H1 (cell line): ENCODE measurements around the gene PCCA. TPM values are rescaled to one million over a fixed set of nuclear protein-coding genes. Genes with fewer than 3 reads are reported as not detected.

Experiments
- CTCF ChIA-PET: fragments of 300-600 bp; sonication (Branson Sonifier 250); formaldehyde crosslinking; loops from one replicate; lab custom pipeline; 2021; ENCODE audit not compliant: partially characterized antibody; lab: Charles Lee
- POLR2A ChIA-PET: fragments of 300-600 bp; sonication (Branson Sonifier 250); formaldehyde crosslinking; loops from one replicate; lab custom pipeline; 2021; ENCODE audit warnings: inconsistent platforms; ENCODE audit not compliant: partially characterized antibody; lab: Charles Lee
- DNase-seq, 2 experiments: peaks; one replicate each; pipeline versions ENCODE4 v3.0.0 to v3.0.0-alpha.2; 2010 to 2022; ENCODE audit warnings: low spot score in 2 of 2, low read depth in 1 of 2, mixed read lengths in 1 of 2
- FAIRE-seq: peaks from 2 replicates; lab custom pipeline; 2011; peaks lifted over from hg19 to GRCh38; lab: Jason Lieb, UNC
- H2AFZ ChIP-seq: 2 replicates; pipeline ENCODE4 v1.8.1; 2012; ENCODE audit warnings: low read length, inconsistent platforms
- H2AK5ac ChIP-seq: 2 replicates; pipeline ENCODE4 v1.6.1; 2013; ENCODE audit warnings: low read depth, low read length
- H2BK120ac ChIP-seq: replicated peaks from 2 replicates; pipeline ENCODE3; 2013; ENCODE audit warnings: low read depth, low read length, inconsistent platforms
- H2BK12ac ChIP-seq: 2 replicates; pipeline ENCODE4 v1.6.1; 2013; ENCODE audit warnings: low read depth, low read length
- H2BK15ac ChIP-seq: 2 replicates; pipeline ENCODE4 v1.6.1; 2013; ENCODE audit warnings: low read length
- H2BK20ac ChIP-seq: 2 replicates; pipeline ENCODE4 v1.6.1; 2013; ENCODE audit warnings: low read length
- H2BK5ac ChIP-seq: 2 replicates; pipeline ENCODE4 v1.6.1; 2013; ENCODE audit warnings: low read depth, low read length
- H3K14ac ChIP-seq: 2 replicates; pipeline ENCODE4 v1.6.1; 2013; ENCODE audit warnings: inconsistent platforms; ENCODE audit not compliant: insufficient read length
- H3K18ac ChIP-seq: 2 replicates; pipeline ENCODE4 v1.6.1; 2013; ENCODE audit warnings: low read length; ENCODE audit errors: extremely low read depth
- H3K23ac ChIP-seq: 2 replicates; pipeline ENCODE4 v1.6.1; 2013; ENCODE audit warnings: inconsistent platforms; ENCODE audit not compliant: insufficient read length
- H3K23me2 ChIP-seq: 2 replicates; pipeline ENCODE4 v1.6.1; 2013; ENCODE audit warnings: low read depth, low read length
- H3K27ac ChIP-seq: 2 replicates; pipeline ENCODE4 v1.6.1; 2011; ENCODE audit warnings: low read depth, low read length, inconsistent platforms
- H3K27me3 ChIP-seq, 4 experiments: replicated peaks in 1 of 4; 1 replicate in 1 of 4; 2 replicates in 3 of 4; pipeline versions ENCODE4 v1.6.1 to v1.8.1; 2011 to 2013; ENCODE audit warnings: low read length in 3 of 4, mild to moderate bottlenecking in 3 of 4, inconsistent platforms in 2 of 4, mixed read lengths in 2 of 4, moderate library complexity in 1 of 4; ENCODE audit not compliant: control insufficient read depth in 3 of 4, insufficient read depth in 3 of 4; ENCODE audit errors: extremely low read depth in 1 of 4
- H3K36me3 ChIP-seq, 4 experiments: 2 replicates each; pipeline versions ENCODE4 v1.6.1 to v1.8.1; 2011 to 2013; ENCODE audit warnings: mild to moderate bottlenecking in 4 of 4, low read length in 3 of 4, moderate library complexity in 2 of 4, control low read depth in 1 of 4, inconsistent platforms in 1 of 4; ENCODE audit not compliant: insufficient read depth in 4 of 4, control insufficient read depth in 2 of 4
- H3K4ac ChIP-seq: replicated peaks from 2 replicates; pipeline ENCODE3; 2013; ENCODE audit warnings: low read length, low read depth, mixed read lengths, inconsistent platforms; ENCODE audit not compliant: insufficient read length
- H3K4me1 ChIP-seq, 4 experiments: replicated peaks in 1 of 4; 1 replicate in 1 of 4; 2 replicates in 3 of 4; pipeline versions ENCODE4 v1.6.1 to v1.8.1; 2011 to 2013; ENCODE audit warnings: low read length in 3 of 4, inconsistent platforms in 2 of 4, mixed read lengths in 1 of 4; ENCODE audit not compliant: insufficient read depth in 4 of 4, control insufficient read depth in 3 of 4
- H3K4me2 ChIP-seq, 2 experiments: 2 replicates each; pipeline versions ENCODE4 v1.6.1 to v1.8.1; 2011 to 2013; ENCODE audit warnings: low read depth in 2 of 2, low read length in 2 of 2, control low read depth in 1 of 2, inconsistent platforms in 1 of 2, mild to moderate bottlenecking in 1 of 2; ENCODE audit not compliant: insufficient read depth in 1 of 2
- H3K4me3 ChIP-seq, 4 experiments: fragments of 200-600, 300-600 bp in 1 of 4; sonication (generic), shearing (Covaris generic), sonication (Bioruptor Twin) in 1 of 4; 2 replicates each; pipeline versions ENCODE4 v1.5.1 to v1.8.1; 2011 to 2016; ENCODE audit warnings: low read length in 4 of 4, low read depth in 3 of 4, control low read depth in 2 of 4, inconsistent platforms in 2 of 4, mild to moderate bottlenecking in 2 of 4, mixed read lengths in 1 of 4, moderate library complexity in 1 of 4; ENCODE audit not compliant: insufficient read depth in 2 of 4; ENCODE audit errors: extremely low read depth in 1 of 4
- H3K56ac ChIP-seq: replicated peaks from 2 replicates; pipeline ENCODE3; 2013; ENCODE audit warnings: low read depth, mild to moderate bottlenecking, mixed read lengths, low read length, inconsistent platforms; ENCODE audit not compliant: insufficient read length
- H3K79me1 ChIP-seq: 2 replicates; pipeline ENCODE4 v1.6.1; 2013; ENCODE audit warnings: low read depth, low read length, control low read depth
- H3K79me2 ChIP-seq, 2 experiments: 2 replicates each; pipeline versions ENCODE4 v1.6.1 to v1.8.1; 2012 to 2013; ENCODE audit warnings: low read length in 2 of 2, mild to moderate bottlenecking in 2 of 2, inconsistent platforms in 1 of 2; ENCODE audit not compliant: insufficient read depth in 2 of 2, control insufficient read depth in 1 of 2
- H3K9ac ChIP-seq, 4 experiments: replicated peaks in 1 of 4; 1 replicate in 1 of 4; 2 replicates in 3 of 4; pipeline versions ENCODE4 v1.6.1 to v1.8.1; 2011 to 2013; ENCODE audit warnings: low read depth in 3 of 4, low read length in 3 of 4, control low read depth in 2 of 4, mild to moderate bottlenecking in 2 of 4, moderate library complexity in 2 of 4, inconsistent platforms in 1 of 4; ENCODE audit errors: extremely low read depth in 1 of 4
- H3K9me3 ChIP-seq, 2 experiments: 2 replicates each; pipeline versions ENCODE4 v1.6.1 to v1.8.1; 2012 to 2013; ENCODE audit warnings: mild to moderate bottlenecking in 2 of 2, moderate library complexity in 2 of 2, control low read depth in 1 of 2, inconsistent platforms in 1 of 2, low read depth in 1 of 2, low read length in 1 of 2, mixed read lengths in 1 of 2; ENCODE audit not compliant: insufficient read depth in 2 of 2
- H4K20me1 ChIP-seq, 2 experiments: replicated peaks in 1 of 2; 2 replicates each; pipeline versions ENCODE3 to v1.8.1; 2011 to 2013; ENCODE audit warnings: inconsistent platforms in 2 of 2, low read length in 2 of 2, mild to moderate bottlenecking in 1 of 2; ENCODE audit not compliant: insufficient read depth in 2 of 2, control insufficient read depth in 1 of 2
- H4K5ac ChIP-seq: 2 replicates; pipeline ENCODE4 v1.6.1; 2013; ENCODE audit warnings: low read length, low read depth, mixed read lengths, inconsistent platforms; ENCODE audit not compliant: insufficient read length
- H4K8ac ChIP-seq: 2 replicates; pipeline ENCODE4 v1.8.0; 2013; ENCODE audit warnings: mild to moderate bottlenecking, moderate library complexity, low read length, inconsistent platforms; ENCODE audit not compliant: insufficient read depth; ENCODE audit errors: extremely low read depth
- H4K91ac ChIP-seq: replicated peaks from 2 replicates; pipeline ENCODE3; 2013; ENCODE audit warnings: low read length, mixed read lengths, inconsistent platforms; ENCODE audit not compliant: insufficient read length
- SIRT6 ChIP-seq: IDR thresholded peaks from one replicate; pipeline ENCODE4 v1.7.1; 2012; ENCODE audit warnings: low read length, inconsistent platforms
- SIX5 ChIP-seq: IDR thresholded peaks from 2 replicates; pipeline ENCODE4 v1.6.1; 2011; ENCODE audit warnings: mild to moderate bottlenecking, low read depth, low read length
- SP1 ChIP-seq: IDR thresholded peaks from 2 replicates; pipeline ENCODE4 v1.6.1; 2011; ENCODE audit warnings: low read depth, low read length
- TCF12 ChIP-seq: IDR thresholded peaks from 2 replicates; pipeline ENCODE4 v1.6.1; 2011; ENCODE audit warnings: low read depth, mild to moderate bottlenecking, low read length
- WGBS, 2 experiments: shearing (Covaris generic) in 1 of 2; methylation state at CpG; one replicate each; pipeline versions ENCODE4 v1.1.6 to v1.1.7; 2013 to 2015; ENCODE audit warnings: low lambda C conversion rate in 2 of 2, mixed read lengths in 2 of 2, inconsistent platforms in 1 of 2, low coverage in 1 of 2, missing lambda C conversion rate in 1 of 2; ENCODE audit not compliant: insufficient replicate concordance in 2 of 2, insufficient coverage in 1 of 2, insufficient read length in 1 of 2; ENCODE audit errors: extremely low coverage in 1 of 2, missing lambda C conversion rate in 1 of 2; 5-methylcytosine and 5-hydroxymethylcytosine counted together
- polyA plus RNA-seq, 7 experiments: library from polyadenylated mRNA; depleted of rRNA in 3 of 7; stranded (reverse) in 5 of 7; unstranded in 2 of 7; fragments of >200 nt in 5 of 7; fragments of 200-250 nt in 2 of 7; gene quantifications; 1 replicate in 5 of 7; 2 replicates in 1 of 7; 4 replicates in 1 of 7; pipeline versions ENCODE4 v1.2.1 to v1.2.3, GENCODE V29; 2011 to 2013; ENCODE audit warnings: missing spikeins in 2 of 7, mixed read lengths in 2 of 7
- total RNA-seq: library from RNA; stranded (reverse); fragmentation: NEBNext Ultra II Directional; extraction: Animal tissue kit (Norgen Biotek cat#: 25700); gene quantifications from 2 replicates; pipeline ENCODE4 v1.2.1, GENCODE V29; 2021

The PCCA gene
- total and polyA plus RNA-seq, 2 of the 8 experiments (the other 6 are each of a cell fraction or from before 2014, with no cell fraction given): 18.4 to 49.8 TPM

GRCh38 chr13:100302391-100302790 is 213.5 kb downstream of the PCCA start:
- H3K27ac ChIP-seq: no peak overlapping the region
- POLR2A ChIA-PET: no interaction called here

More at GRCh38 chr13:100302391-100302790, 213.5 kb downstream of the PCCA start:
- no peaks in the 10 kb centered on the region for H3K79me2 ChIP-seq
- no peak overlapping the region for H3K23ac ChIP-seq
- no peak for TF ChIP-seq SP1
- no peak for TF ChIP-seq SIRT6
- TF ChIP-seq SIX5: no peak
- TF ChIP-seq TCF12: no peak
- no peak overlapping the region for H2BK20ac ChIP-seq
- H3K9ac ChIP-seq: no peak overlapping the region
- no peak overlapping the region for H3K56ac ChIP-seq
- H4K8ac ChIP-seq: no peak overlapping the region
- no peak overlapping the region for H3K4me2 ChIP-seq
- no peak for DNase-seq
- H3K36me3 ChIP-seq: no peaks in the 10 kb centered on the region
- H3K14ac ChIP-seq: no peak overlapping the region
- no peak overlapping the region for H2BK5ac ChIP-seq
- no peak overlapping the region for H2BK15ac ChIP-seq
- no peak overlapping the region for H4K5ac ChIP-seq
- H3K4me3 ChIP-seq: no peak overlapping the region
- H4K91ac ChIP-seq: no peak overlapping the region
- CTCF ChIA-PET: no interaction called here
- no peak overlapping the region for H2BK120ac ChIP-seq
- no peak overlapping the region for H2AK5ac ChIP-seq
- H3K4me1 ChIP-seq: peaks cover 2 to 6% (median 5%) of the 10 kb centered on the region in 4 experiments
- no peak for FAIRE-seq
- no peak overlapping the region for H2AFZ ChIP-seq
- H3K4ac ChIP-seq: no peak overlapping the region
- no peaks in the 10 kb centered on the region for H3K27me3 ChIP-seq
- no peaks in the 10 kb centered on the region for H3K23me2 ChIP-seq
- no peak overlapping the region for H3K18ac ChIP-seq
- WGBS, 2 experiments: 91% methylated on average over 2 of the region's 2 CpGs; no CpG with 5 or more reads in 1 of the 2 experiments
- no peaks in the 10 kb centered on the region; the same call in 1 of the 2 replicates for H3K79me1 ChIP-seq
- H4K20me1 ChIP-seq: peaks cover 0 to 3% of the 10 kb centered on the region in 2 experiments
- no peak overlapping the region for H2BK12ac ChIP-seq
- H3K9me3 ChIP-seq: no peaks in the 10 kb centered on the region
